Activated B cell treated with CpG ODN at 0.5 μM for 24 hours (primary cell): ENCODE measurements around the gene PTMA. TPM values are rescaled to one million over a fixed set of nuclear protein-coding genes. Genes with fewer than 3 reads are reported as not detected.
"Not testable (repeated sequence)": the region's sequence is repeated elsewhere in the genome, so short reads cannot be mapped to it uniquely, and the experiment has no call there.

Experiments used
- ATAC-seq: fragments of 200-7000 bp; cut with Tn5 transposase; one replicate; pipeline ENCODE4 v1.10.0; 2021; ENCODE audit warnings: low read depth, mild to moderate bottlenecking, moderate library complexity
- CTCF ChIA-PET: fragments of 350-600 bp; sonication (Branson Sonifier 250); formaldehyde crosslinking; loops from one replicate; lab custom pipeline; 2021; ENCODE audit warnings: antibody characterized with exemption; lab: Charles Lee
- POLR2A ChIA-PET: fragments of 350-600 bp; sonication (Branson Sonifier 250); formaldehyde crosslinking; loops from one replicate; lab custom pipeline; 2021; ENCODE audit warnings: antibody characterized with exemption; lab: Charles Lee
- DNase-seq: peaks from one replicate; pipeline ENCODE4 v3.0.0; 2022
- H3K27ac Mint-ChIP-seq: one replicate; pipeline ENCODE4 v1.8.0; 2020; ENCODE audit warnings: mixed read lengths
- H3K27me3 Mint-ChIP-seq: one replicate; pipeline ENCODE4 v1.8.0; 2021; ENCODE audit warnings: mixed read lengths
- H3K36me3 Mint-ChIP-seq: one replicate; pipeline ENCODE4 v1.8.0; 2021; ENCODE audit warnings: low read depth, mixed read lengths
- H3K4me1 Mint-ChIP-seq: one replicate; pipeline ENCODE4 v1.8.0; 2021; ENCODE audit warnings: mixed read lengths
- H3K4me3 Mint-ChIP-seq: one replicate; pipeline ENCODE4 v1.8.0; 2020; ENCODE audit warnings: mild to moderate bottlenecking, mixed read lengths
- H3K9me3 Mint-ChIP-seq: one replicate; pipeline ENCODE4 v1.8.0; 2020; ENCODE audit warnings: mixed read lengths
- intact Hi-C: fragments of 100-400 bp; cut with micrococcal nuclease; formaldehyde crosslinking; loops from one replicate; pipeline ENCODE4 v1.15.1; 2024
- total RNA-seq: library from RNA; stranded (reverse); gene quantifications from 2 replicates; pipeline ENCODE4 v1.2.3, GENCODE V29; 2022
- TF ChIP-seq, protein P1 (sequence below): fragments of 200-600 bp; IDR thresholded peaks from one replicate; pipeline ENCODE4 v1.8.0; 2022; ENCODE audit warnings: antibody characterized with exemption, mild to moderate bottlenecking

Gene PTMA
- total RNA-seq, 1 donor from 2014 or later, result 1,531 TPM

DNA sequence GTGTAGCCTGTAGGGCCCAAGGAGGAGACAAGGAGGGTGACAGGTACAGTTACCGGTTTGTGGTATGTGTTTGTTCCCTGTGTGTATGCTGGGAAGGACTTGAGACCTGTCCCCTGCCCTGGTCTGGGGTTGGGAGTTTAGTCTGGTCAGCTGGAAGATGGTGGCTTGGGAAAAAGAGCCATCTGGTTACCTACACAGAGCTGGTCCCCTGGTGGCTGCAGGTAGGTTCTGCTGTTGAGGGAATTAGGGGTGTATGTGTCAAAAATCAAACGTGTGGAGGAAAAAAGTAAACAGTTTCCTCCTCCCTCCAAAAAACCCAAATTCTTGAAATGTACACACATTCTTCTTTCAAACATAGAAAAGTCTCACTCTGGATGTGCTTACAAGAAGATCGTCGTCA is 24.3 kb downstream of the PTMA start:
- Mint-ChIP-seq H3K27me3 (no peaks in the 10 kb centered on the region), H3K4me3 (no peak overlapping the region), H3K36me3 (peaks cover 47% of the 10 kb centered on the region), H3K27ac (no peak overlapping the region), H3K4me1 (no peaks in the 10 kb centered on the region), H3K9me3 (no peaks in the 10 kb centered on the region)
- TF ChIP-seq, protein P1, sequence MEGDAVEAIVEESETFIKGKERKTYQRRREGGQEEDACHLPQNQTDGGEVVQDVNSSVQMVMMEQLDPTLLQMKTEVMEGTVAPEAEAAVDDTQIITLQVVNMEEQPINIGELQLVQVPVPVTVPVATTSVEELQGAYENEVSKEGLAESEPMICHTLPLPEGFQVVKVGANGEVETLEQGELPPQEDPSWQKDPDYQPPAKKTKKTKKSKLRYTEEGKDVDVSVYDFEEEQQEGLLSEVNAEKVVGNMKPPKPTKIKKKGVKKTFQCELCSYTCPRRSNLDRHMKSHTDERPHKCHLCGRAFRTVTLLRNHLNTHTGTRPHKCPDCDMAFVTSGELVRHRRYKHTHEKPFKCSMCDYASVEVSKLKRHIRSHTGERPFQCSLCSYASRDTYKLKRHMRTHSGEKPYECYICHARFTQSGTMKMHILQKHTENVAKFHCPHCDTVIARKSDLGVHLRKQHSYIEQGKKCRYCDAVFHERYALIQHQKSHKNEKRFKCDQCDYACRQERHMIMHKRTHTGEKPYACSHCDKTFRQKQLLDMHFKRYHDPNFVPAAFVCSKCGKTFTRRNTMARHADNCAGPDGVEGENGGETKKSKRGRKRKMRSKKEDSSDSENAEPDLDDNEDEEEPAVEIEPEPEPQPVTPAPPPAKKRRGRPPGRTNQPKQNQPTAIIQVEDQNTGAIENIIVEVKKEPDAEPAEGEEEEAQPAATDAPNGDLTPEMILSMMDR, result no peak
- ATAC-seq, result no peak
- no peak for DNase-seq
- POLR2A ChIA-PET, result no interaction called here
- intact Hi-C loops, result no loop called here
- CTCF ChIA-PET, result no interaction called here

DNA sequence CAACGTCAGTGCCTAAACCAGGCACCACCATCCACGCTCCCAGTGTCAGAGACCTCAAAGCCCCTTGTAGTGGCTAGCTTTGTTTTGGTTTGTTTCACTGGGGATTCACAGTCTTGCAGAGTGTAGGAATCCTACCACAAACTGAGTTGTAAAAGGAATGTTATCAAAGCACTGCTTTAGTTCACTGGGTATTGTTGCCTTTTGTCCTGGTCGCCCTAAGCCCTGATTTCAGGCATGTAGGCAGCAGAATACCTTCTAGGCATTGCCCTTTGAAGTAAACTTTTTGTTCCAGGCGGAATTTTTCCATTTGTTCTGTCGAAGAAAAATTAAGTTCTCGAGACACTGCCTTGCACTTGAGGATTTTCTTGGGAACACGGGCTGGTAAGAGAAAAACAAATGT is 29.4 kb downstream of the PTMA start:
- no peaks in the 10 kb centered on the region for H3K9me3 Mint-ChIP-seq
- H3K36me3 Mint-ChIP-seq, result peaks cover 41% of the 10 kb centered on the region
- H3K4me1 Mint-ChIP-seq, result no peaks in the 10 kb centered on the region
- no peak overlapping the region for H3K4me3 Mint-ChIP-seq
- intact Hi-C loops, result no loop called here
- no peak for ATAC-seq
- no peaks in the 10 kb centered on the region for H3K27me3 Mint-ChIP-seq
- ChIA-PET CTCF (no interaction called here), POLR2A (no interaction called here)
- no peak overlapping the region for H3K27ac Mint-ChIP-seq
- no peak for DNase-seq
- TF ChIP-seq, protein P1, result no peak

DNA sequence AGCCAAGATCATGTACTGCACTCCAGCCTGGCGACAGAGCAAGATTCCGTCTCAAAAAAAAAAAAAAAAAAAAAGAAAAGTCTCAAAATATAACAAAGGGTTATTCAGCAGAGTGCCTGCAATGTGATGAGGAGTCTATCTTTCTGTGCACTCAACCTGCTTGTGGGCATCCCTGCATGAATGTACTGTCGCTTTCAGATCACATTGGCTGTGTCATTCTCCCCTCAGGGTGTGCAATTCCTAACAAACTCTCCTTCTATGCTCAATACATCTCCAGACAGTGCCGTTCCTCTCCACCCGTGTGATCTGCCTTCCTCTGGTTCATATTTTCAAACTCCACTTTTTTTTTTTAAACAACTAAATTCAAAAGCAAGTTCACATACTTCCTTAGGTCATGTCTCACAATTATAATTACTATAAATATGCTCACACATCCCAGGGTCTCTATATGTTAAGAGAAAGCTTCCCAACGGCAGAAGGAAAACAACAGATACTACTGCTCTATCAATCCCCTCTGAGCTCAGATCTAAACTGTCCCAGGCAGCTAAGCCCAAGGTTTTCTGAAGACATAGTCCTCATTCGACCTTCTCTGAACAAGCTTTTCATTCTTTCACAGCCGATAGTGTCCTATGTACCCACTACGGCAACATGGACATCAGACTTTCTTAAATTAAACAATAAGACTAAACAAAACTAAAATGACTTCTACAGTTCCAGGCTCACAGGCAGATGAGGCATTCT is 35.2 kb downstream of the PTMA start:
- TF ChIP-seq, protein P1, result no peak
- Mint-ChIP-seq H3K9me3 (no peaks in the 10 kb centered on the region), H3K36me3 (peaks cover 4% of the 10 kb centered on the region), H3K4me3 (no peak overlapping the region), H3K27me3 (no peaks in the 10 kb centered on the region), H3K4me1 (peaks cover 5% of the 10 kb centered on the region), H3K27ac (no peak overlapping the region)
- DNase-seq (no peak), ATAC-seq (no peak)
- intact Hi-C loops, result no loop called here
- ChIA-PET CTCF (no interaction called here), POLR2A (no interaction called here)

DNA sequence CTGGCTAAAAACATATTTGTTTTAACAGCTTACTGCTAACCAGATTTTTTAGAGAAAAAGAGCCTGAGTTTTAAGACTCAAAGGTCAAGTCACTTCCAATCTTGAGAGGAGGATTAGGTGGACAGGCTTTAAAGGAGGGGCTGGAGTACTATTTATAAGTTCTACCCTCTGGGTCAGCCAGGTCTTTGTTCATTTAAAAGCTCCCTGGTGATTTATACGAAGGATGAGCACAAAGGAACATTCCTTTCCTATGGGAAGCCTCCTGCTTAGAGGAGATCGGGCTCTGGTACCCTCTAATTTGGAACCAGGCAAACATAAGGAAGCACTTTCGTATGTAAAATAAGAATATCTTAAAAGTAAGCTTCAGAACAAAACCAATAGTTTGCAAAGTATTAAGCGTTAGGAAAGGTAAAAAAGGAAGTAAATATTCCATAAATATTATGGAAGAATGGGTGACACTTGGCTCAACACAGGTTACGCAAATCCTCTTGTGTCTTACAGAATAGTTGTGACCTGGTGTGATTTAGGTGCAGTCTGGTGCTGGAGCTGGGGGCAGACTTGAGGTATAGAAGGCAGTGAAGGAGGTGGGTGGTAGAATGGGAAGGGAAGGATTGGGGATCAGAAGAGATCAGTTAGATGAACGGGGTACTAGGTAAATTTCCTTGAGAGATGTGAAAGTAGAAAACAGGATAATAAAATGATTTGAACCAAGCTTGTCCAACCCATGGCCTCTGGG is 37.1 kb downstream of the PTMA start:
- Mint-ChIP-seq H3K4me3 (no peak overlapping the region), H3K27me3 (no peaks in the 10 kb centered on the region), H3K4me1 (peaks cover 11% of the 10 kb centered on the region), H3K36me3 (no peaks in the 10 kb centered on the region), H3K9me3 (no peaks in the 10 kb centered on the region), H3K27ac (no peak overlapping the region)
- ChIA-PET POLR2A (interaction anchor here (0.7 kb wide), 1 partner anchor 173 kb away, joined by 4 read pairs; no protein-coding TSS in a partner anchor), CTCF (no interaction called here)
- DNase-seq (no peak), ATAC-seq (no peak)
- TF ChIP-seq, protein P1, result no peak
- intact Hi-C loops, result no loop called here

DNA sequence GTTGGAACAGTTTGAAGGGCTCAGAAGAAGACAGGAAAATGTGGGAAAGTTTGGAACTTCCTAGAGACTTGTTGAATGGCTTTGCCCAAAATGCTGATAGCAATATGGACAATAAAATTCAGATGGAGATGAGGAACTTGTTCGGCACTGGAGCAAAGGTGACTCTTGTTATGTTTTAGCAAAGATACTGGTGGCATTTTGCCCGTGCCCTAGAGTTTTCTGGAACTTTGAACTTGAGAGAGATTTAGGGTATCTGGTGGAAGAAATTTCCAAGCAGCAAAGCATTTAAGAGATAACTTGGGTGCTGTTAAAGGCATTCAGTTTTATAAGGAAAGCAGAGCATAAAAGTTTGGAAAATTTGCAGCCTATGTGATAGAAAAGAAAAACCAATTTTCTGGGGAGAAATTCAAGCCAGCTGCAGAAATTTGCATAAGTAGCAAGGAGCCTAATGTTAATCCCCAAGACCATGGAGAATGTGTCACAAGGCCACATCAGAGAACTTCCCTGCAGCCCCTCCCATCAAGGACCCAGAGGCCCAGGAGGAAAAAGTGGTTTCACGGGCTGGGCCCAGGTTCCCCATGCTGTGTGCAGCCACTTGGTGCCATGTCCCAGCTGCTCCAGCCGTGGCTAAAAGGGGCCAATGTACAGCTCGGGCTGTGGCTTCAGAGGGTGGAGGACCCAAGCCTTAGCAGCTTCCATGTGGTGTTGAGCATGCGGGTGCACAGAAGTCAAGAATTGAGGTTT is 40.0 kb downstream of the PTMA start:
- CTCF ChIA-PET, result not testable (repeated sequence)

DNA sequence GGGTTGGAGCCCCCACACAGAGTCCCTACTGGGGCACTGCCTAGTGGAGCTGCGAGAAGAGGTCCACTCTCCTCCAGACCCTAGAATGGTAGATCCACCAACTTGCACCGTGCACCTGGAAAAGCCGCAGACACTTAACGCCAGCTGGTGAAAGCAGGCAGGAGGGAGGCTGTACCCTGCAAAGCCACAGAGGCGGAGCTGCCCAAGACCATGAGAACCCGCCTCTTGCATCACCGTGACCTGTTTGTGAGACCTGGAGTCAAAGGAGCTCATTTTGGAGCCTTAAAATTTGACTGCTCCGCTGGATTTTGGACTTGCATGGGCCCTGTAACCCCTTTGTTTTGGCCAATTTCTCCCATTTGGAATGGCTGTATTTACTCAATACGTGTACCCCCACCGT is 40.7 kb downstream of the PTMA start:
- H3K9me3 Mint-ChIP-seq, ATAC-seq, H3K27ac Mint-ChIP-seq, DNase-seq, intact Hi-C loops, H3K36me3 Mint-ChIP-seq, H3K4me3 Mint-ChIP-seq, H3K27me3 Mint-ChIP-seq, CTCF ChIA-PET: not testable (repeated sequence)
- peaks cover 11% of the 10 kb centered on the region for H3K4me1 Mint-ChIP-seq
- POLR2A ChIA-PET, result interaction anchor here (0.7 kb wide), 1 partner anchor 292 kb away, joined by 5 read pairs; no protein-coding TSS in a partner anchor

More for the DNA sequence above, 40.0 kb downstream of the PTMA start:
- H3K36me3 Mint-ChIP-seq, H3K4me3 Mint-ChIP-seq, DNase-seq, intact Hi-C loops, H3K9me3 Mint-ChIP-seq, H3K27ac Mint-ChIP-seq, H3K27me3 Mint-ChIP-seq, POLR2A ChIA-PET, ATAC-seq: not testable (repeated sequence)
- peaks cover 11% of the 10 kb centered on the region for H3K4me1 Mint-ChIP-seq
